ENCODE data around the gene LYPD8. TPM values are rescaled to one million over a fixed set of nuclear protein-coding genes. Genes with fewer than 3 reads are reported as not detected.

Gene LYPD8
- total RNA-seq, 1 experiment from 2014 or later: not detected

GRCh38 chr1:248759644-248760043, 4.1 kb upstream of the LYPD8 start:
- H3K4me1 Mint-ChIP-seq: no peaks in the 10 kb centered on the region
- TF ChIP-seq ZNF219 (CRISPR knock-in tag; IDR thresholded peaks at IDR 0.05; ENCODE audit: borderline replicate concordance): no peak
- TF ChIP-seq FOXK1 (CRISPR knock-in tag; IDR thresholded peaks at IDR 0.05): no peak
- TF ChIP-seq AR (CRISPR knock-in tag; IDR thresholded peaks at IDR 0.05): no peak
- no peak for TF ChIP-seq ZNF512 (CRISPR knock-in tag; IDR thresholded peaks at IDR 0.05; ENCODE audit: borderline replicate concordance)
- no peak for TF ChIP-seq NR1H2 (CRISPR knock-in tag; IDR thresholded peaks at IDR 0.05)
- TF ChIP-seq ZNF263 (CRISPR knock-in tag; IDR thresholded peaks at IDR 0.05; ENCODE audit: low read depth): no peak
- TF ChIP-seq FOXP1 (CRISPR knock-in tag; IDR thresholded peaks at IDR 0.05; ENCODE audit: borderline replicate concordance): no peak
- no peak for TF ChIP-seq ZNF416 (CRISPR knock-in tag; IDR thresholded peaks at IDR 0.05)
- TF ChIP-seq JAZF1 (CRISPR knock-in tag; IDR thresholded peaks at IDR 0.05): no peak
- no peak for TF ChIP-seq E2F4 (CRISPR knock-in tag; IDR thresholded peaks at IDR 0.05; ENCODE audit: borderline replicate concordance, low read depth)
- no peak for TF ChIP-seq TEAD4 (CRISPR knock-in tag; IDR thresholded peaks at IDR 0.05)
- CTCF ChIA-PET: no interaction called here
- no peak for DNase-seq (ENCODE audit: low spot score)
- H3K36me3 Mint-ChIP-seq: peaks cover 52% of the 10 kb centered on the region
- no peak overlapping the region for H3K27ac Mint-ChIP-seq
- no peaks in the 10 kb centered on the region; the same call in 1 of the 2 replicates for H3K27me3 Mint-ChIP-seq (ENCODE audit: low read depth)
- H3K4me3 Mint-ChIP-seq: no peak overlapping the region
- POLR2A ChIA-PET: no interaction called here
- ATAC-seq: no peak
- H3K9me3 Mint-ChIP-seq: peaks cover 69% of the 10 kb centered on the region

- no peak for TF ChIP-seq TCF7 (CRISPR knock-in tag; IDR thresholded peaks at IDR 0.05; ENCODE audit: low read depth)
- Mint-ChIP-seq H3K9me3 (peaks cover 63% of the 10 kb centered on the region), H3K27ac (no peak overlapping the region), H3K36me3 (peaks cover 48% of the 10 kb centered on the region), H3K4me3 (no peak overlapping the region), H3K4me1 (no peaks in the 10 kb centered on the region), H3K27me3 (ENCODE audit: low read depth) (no peaks in the 10 kb centered on the region; the same call in 1 of the 2 replicates)
- DNase-seq (ENCODE audit: low spot score) (no peak), ATAC-seq (no peak)
- ChIA-PET POLR2A (no interaction called here), CTCF (no interaction called here)
Measured at GRCh38 chr1:248758352-248758751, 2.8 kb upstream of the LYPD8 start.

GRCh38 chr1:248757784-248758195, 2.2 kb upstream of the LYPD8 start:
- no peaks in the 10 kb centered on the region; the same call in 1 of the 2 replicates for H3K27me3 Mint-ChIP-seq (ENCODE audit: low read depth)
- H3K4me1 Mint-ChIP-seq: no peaks in the 10 kb centered on the region
- DNase-seq (ENCODE audit: low spot score) (no peak), ATAC-seq (no peak)
- no peak overlapping the region for H3K4me3 Mint-ChIP-seq
- CTCF ChIA-PET: no interaction called here
- H3K27ac Mint-ChIP-seq: no peak overlapping the region
- H3K36me3 Mint-ChIP-seq: peaks cover 43% of the 10 kb centered on the region
- peaks cover 57% of the 10 kb centered on the region for H3K9me3 Mint-ChIP-seq
- POLR2A ChIA-PET: no interaction called here
- no peak for TF ChIP-seq ZNF416 (CRISPR knock-in tag; IDR thresholded peaks at IDR 0.05)
- TF ChIP-seq CREB1 (CRISPR knock-in tag; IDR thresholded peaks at IDR 0.05): no peak
- TF ChIP-seq PRRX2 (CRISPR knock-in tag; IDR thresholded peaks at IDR 0.05): no peak
- no peak for TF ChIP-seq ZNF121 (CRISPR knock-in tag; IDR thresholded peaks at IDR 0.05)
- TF ChIP-seq ARID4B (CRISPR knock-in tag; IDR thresholded peaks at IDR 0.05; ENCODE audit: borderline replicate concordance): no peak
- TF ChIP-seq ETV6 (CRISPR knock-in tag; IDR thresholded peaks at IDR 0.05): no peak
- TF ChIP-seq HMGXB4 (CRISPR knock-in tag; IDR thresholded peaks at IDR 0.05): no peak
- TF ChIP-seq ZNF512 (CRISPR knock-in tag; IDR thresholded peaks at IDR 0.05; ENCODE audit: borderline replicate concordance): no peak
